GM12878 (cell line): ENCODE measurements around the gene VTCN1. TPM values are rescaled to one million over a fixed set of nuclear protein-coding genes. Genes with fewer than 3 reads are reported as not detected.

ENCODE experiments used
- ATAC-seq: fragments of 200-7000 bp; cut with Tn5 transposase; 3 replicates; pipeline ENCODE4 v1.9.1; 2020; ENCODE audit warnings: mild to moderate bottlenecking, moderate library complexity
- BruUV-seq: library from RNA; stranded (reverse); fragments of 400-500 nt; replicated peaks from 2 replicates; lab custom pipeline; 2021; lab: Mats Ljungman, UMichigan
- CTCF ChIA-PET: fragments of 300-600 bp; sonication (Branson Sonifier 250); formaldehyde crosslinking; extraction: SDS; loops from one replicate; lab custom pipeline; 2021; ENCODE audit warnings: inconsistent platforms; lab: Yijun Ruan, JAX
- POLR2A ChIA-PET: fragments of 350-600 bp; formaldehyde crosslinking; extraction: SDS; loops from one replicate; lab custom pipeline; 2021; ENCODE audit warnings: inconsistent platforms; lab: Charles Lee
- RAD21 ChIA-PET: fragments of 300-600 bp; sonication (Branson Sonifier 250); formaldehyde crosslinking; loops from one replicate; lab custom pipeline; 2023; ENCODE audit warnings: antibody characterized with exemption; ENCODE audit not compliant: unreplicated experiment; lab: Charles Lee
- SMC1A ChIA-PET: fragments of 300-600 bp; sonication (Branson Sonifier 250); formaldehyde crosslinking; loops from one replicate; lab custom pipeline; 2023; ENCODE audit not compliant: unreplicated experiment, uncharacterized antibody; lab: Charles Lee
- DNase-seq: peaks from one replicate; pipeline ENCODE4 v3.0.0-alpha.2; 2011; ENCODE audit warnings: low read depth, low spot score
- FAIRE-seq: peaks from 3 replicates; lab custom pipeline; 2011; peaks lifted over from hg19 to GRCh38; lab: Jason Lieb, UNC
- H2AFZ ChIP-seq: 2 replicates; pipeline ENCODE4 v1.6.0; 2011; ENCODE audit warnings: low read depth, low read length, control low read depth; ENCODE audit not compliant: control insufficient read depth
- H3K27ac ChIP-seq: 2 replicates; pipeline ENCODE4 v1.5.1; 2011; ENCODE audit warnings: control low read depth; ENCODE audit not compliant: control insufficient read depth, insufficient read depth
- H3K27me3 ChIP-seq, 2 experiments: replicated peaks in 1 of 2; 2 replicates each; pipeline versions ENCODE4 v1.6.0 to v1.6.1; 2011; ENCODE audit warnings: low read length in 1 of 2; ENCODE audit not compliant: control insufficient read depth in 2 of 2, insufficient read depth in 2 of 2
- H3K36me3 ChIP-seq, 2 experiments: 2 replicates each; pipeline ENCODE4 v1.5.1; 2011; ENCODE audit warnings: low read length in 1 of 2; ENCODE audit not compliant: control insufficient read depth in 2 of 2, insufficient read depth in 2 of 2
- H3K4me1 ChIP-seq: 2 replicates; pipeline ENCODE4 v1.6.1; 2011; ENCODE audit warnings: mild to moderate bottlenecking, low read length, moderate library complexity, mixed read lengths; ENCODE audit not compliant: control insufficient read depth, insufficient read depth
- H3K4me2 ChIP-seq: 2 replicates; pipeline ENCODE4 v1.6.0; 2011; ENCODE audit warnings: control low read depth; ENCODE audit not compliant: control insufficient read depth, insufficient read depth
- H3K4me3 ChIP-seq: fragments of 200-600 bp; sonication (generic); 2 replicates; pipeline ENCODE4 v1.5.1; 2016
- H3K79me2 ChIP-seq: 2 replicates; pipeline ENCODE4 v1.6.0; 2011; ENCODE audit warnings: low read length; ENCODE audit not compliant: control insufficient read depth, insufficient read depth
- H3K9ac ChIP-seq: 2 replicates; pipeline ENCODE4 v1.8.0; 2011; ENCODE audit warnings: low read length, control low read depth, mixed read lengths; ENCODE audit not compliant: control insufficient read depth, insufficient read depth
- H3K9me3 ChIP-seq: replicated peaks from 3 replicates; pipeline ENCODE4 v1.5.1; 2011; ENCODE audit warnings: mild to moderate bottlenecking, low read length; ENCODE audit not compliant: control insufficient read depth, insufficient read depth
- H4K20me1 ChIP-seq: 2 replicates; pipeline ENCODE4 v1.6.0; 2011; ENCODE audit not compliant: control insufficient read depth, insufficient read depth
- IKZF2 ChIP-seq, 2 experiments: fragments of 450-650 bp; IDR thresholded peaks; 2 replicates each; pipeline ENCODE4 v1.6.1; 2017; ENCODE audit warnings: mild to moderate bottlenecking in 2 of 2, moderate library complexity in 2 of 2
- RAD21 ChIP-seq: IDR thresholded peaks from 2 replicates; pipeline ENCODE4 v1.6.1; 2011; ENCODE audit warnings: mild to moderate bottlenecking, low read depth, low read length, moderate library complexity; ENCODE audit not compliant: insufficient read depth
- SMAD5 ChIP-seq: IDR thresholded peaks from 2 replicates; pipeline ENCODE4 v1.6.1; 2016; ENCODE audit warnings: antibody characterized with exemption, low read depth
- WGBS: methylation state at CpG from one replicate; pipeline ENCODE4 v1.1.6; 2016; ENCODE audit warnings: low lambda C conversion rate; ENCODE audit not compliant: insufficient replicate concordance, insufficient coverage; ENCODE audit errors: missing lambda C conversion rate; 5-methylcytosine and 5-hydroxymethylcytosine counted together
- in situ Hi-C: fragments of 300-500 bp; cut with MboI; formaldehyde crosslinking; loops from 9 replicates; pipeline ENCODE4 v1.14.3; 2018; ENCODE audit warnings: mixed read lengths
- intact Hi-C: fragments of 100-400 bp; cut with micrococcal nuclease; formaldehyde crosslinking; loops from one replicate; pipeline ENCODE4 v1.14.2; 2022; ENCODE audit not compliant: unreplicated experiment
- polyA plus RNA-seq, 11 experiments: library from polyadenylated mRNA; depleted of rRNA in 4 of 11; unstranded in 6 of 11; stranded (reverse) in 5 of 11; fragments of >200 nt; fragmentation: Nextera tagmentation in 4 of 11; fragmentation: Illumina TruSeq in 1 of 11; extraction: Ambion mirVana in 4 of 11; extraction: Trizol in 1 of 11; gene quantifications; 1 replicate in 1 of 11; 2 replicates in 10 of 11; pipeline versions ENCODE4 v1.2.1 to v1.2.3, GENCODE V29; 2011 to 2016; ENCODE audit warnings: inconsistent platforms in 2 of 11, missing spikeins in 2 of 11, low read depth in 1 of 11
- total RNA-seq, 4 experiments: library from RNA; depleted of rRNA in 3 of 4; stranded (reverse); fragments of >200 nt in 3 of 4; fragmentation: Illumina TruSeq in 1 of 4; extraction: Trizol in 1 of 4; gene quantifications; 2 replicates each; pipeline versions ENCODE4 v1.2.1 to v1.2.3, GENCODE V29; 2013 to 2021
- TF ChIP-seq, protein P1 (sequence below): fragments of 450-650 bp; formaldehyde crosslinking; IDR thresholded peaks from 2 replicates; pipeline ENCODE4 v1.4.0; 2022; ENCODE audit warnings: mild to moderate bottlenecking, moderate library complexity

Gene VTCN1
- total and polyA plus RNA-seq, 10 of the 15 experiments (the other 5 are each of a cell fraction or from before 2014, with no cell fraction given), result not detected

GRCh38 chr1:117182319-117182718 lies 28.4 kb downstream of the VTCN1 start:
- H3K4me3 ChIP-seq, result no peak overlapping the region
- no peaks in the 10 kb centered on the region for H4K20me1 ChIP-seq
- TF ChIP-seq IKZF2 (IDR thresholded peaks at IDR 0.05) (no peak), SMAD5 (no peak), RAD21 (no peak)
- TF ChIP-seq, protein P1, sequence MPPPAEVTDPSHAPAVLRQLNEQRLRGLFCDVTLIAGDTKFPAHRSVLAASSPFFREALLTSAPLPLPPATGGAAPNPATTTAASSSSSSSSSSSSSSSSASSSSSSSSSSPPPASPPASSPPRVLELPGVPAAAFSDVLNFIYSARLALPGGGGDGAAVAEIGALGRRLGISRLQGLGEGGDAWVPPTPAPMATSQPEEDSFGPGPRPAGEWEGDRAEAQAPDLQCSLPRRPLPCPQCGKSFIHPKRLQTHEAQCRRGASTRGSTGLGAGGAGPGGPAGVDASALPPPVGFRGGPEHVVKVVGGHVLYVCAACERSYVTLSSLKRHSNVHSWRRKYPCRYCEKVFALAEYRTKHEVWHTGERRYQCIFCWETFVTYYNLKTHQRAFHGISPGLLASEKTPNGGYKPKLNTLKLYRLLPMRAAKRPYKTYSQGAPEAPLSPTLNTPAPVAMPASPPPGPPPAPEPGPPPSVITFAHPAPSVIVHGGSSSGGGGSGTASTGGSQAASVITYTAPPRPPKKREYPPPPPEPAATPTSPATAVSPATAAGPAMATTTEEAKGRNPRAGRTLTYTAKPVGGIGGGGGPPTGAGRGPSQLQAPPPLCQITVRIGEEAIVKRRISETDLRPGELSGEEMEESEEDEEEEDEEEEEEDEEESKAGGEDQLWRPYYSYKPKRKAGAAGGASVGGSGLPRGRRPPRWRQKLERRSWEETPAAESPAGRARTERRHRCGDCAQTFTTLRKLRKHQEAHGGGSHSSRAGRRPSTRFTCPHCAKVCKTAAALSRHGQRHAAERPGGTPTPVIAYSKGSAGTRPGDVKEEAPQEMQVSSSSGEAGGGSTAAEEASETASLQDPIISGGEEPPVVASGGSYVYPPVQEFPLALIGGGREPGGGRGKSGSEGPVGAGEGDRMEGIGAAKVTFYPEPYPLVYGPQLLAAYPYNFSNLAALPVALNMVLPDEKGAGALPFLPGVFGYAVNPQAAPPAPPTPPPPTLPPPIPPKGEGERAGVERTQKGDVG (CRISPR knock-in tag), result no peak
- WGBS, result 38% methylated on average over 3 of the region's 3 CpGs
- no peak for ATAC-seq
- H3K9ac ChIP-seq, result no peak overlapping the region
- no peak overlapping the region for H3K4me2 ChIP-seq
- no TSS peak for BruUV-seq
- no peaks in the 10 kb centered on the region for H3K79me2 ChIP-seq
- ChIA-PET SMC1A (no interaction called here), POLR2A (no interaction called here), RAD21 (no interaction called here), CTCF (no interaction called here)
- DNase-seq, result no peak
- H3K27ac ChIP-seq, result no peak overlapping the region
- H3K4me1 ChIP-seq, result no peaks in the 10 kb centered on the region
- intact Hi-C loops, result no loop called here
- in situ Hi-C loops, result no loop called here
- no peak overlapping the region for H2AFZ ChIP-seq
- no peaks in the 10 kb centered on the region for H3K9me3 ChIP-seq
- no peak for FAIRE-seq
- no peaks in the 10 kb centered on the region for H3K36me3 ChIP-seq
- H3K27me3 ChIP-seq, result no peaks in the 10 kb centered on the region; a peak in 1 of 4 replicates
